GM19468 (cell line): ENCODE results near the gene LANCL2.
"Not testable (repeated sequence)": the region's sequence is repeated elsewhere in the genome, so short reads cannot be mapped to it uniquely, and the experiment has no call there.

Source experiments
- ATAC-seq: cut with Tn5 transposase; IDR thresholded peaks from one replicate; pipeline ENCODE4 v1.9.1; 2021; ENCODE audit warnings: mild to moderate bottlenecking, moderate library complexity, moderate number of reproducible peaks; ENCODE audit not compliant: unreplicated experiment; ENCODE audit errors: extremely low read depth

Gene LANCL2

DNA sequence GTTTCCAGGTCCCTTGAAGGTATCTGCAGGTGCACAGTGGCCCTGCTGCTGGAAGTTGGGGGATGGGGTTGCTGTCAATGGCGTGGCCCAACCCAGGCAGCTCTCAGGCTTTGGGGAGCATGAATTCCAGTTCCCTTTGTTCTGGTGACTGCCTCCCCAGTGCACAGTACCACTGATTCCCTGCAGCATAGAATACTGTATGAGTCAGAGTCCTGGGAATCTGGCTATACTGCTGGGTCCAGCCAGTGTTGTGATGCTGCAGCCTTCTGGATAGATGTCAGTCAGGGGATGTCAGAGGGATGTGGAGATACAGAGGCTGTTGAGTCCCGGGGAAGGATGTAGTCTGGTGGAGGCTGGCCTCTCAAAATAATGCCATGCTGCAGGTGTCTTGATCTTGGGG, 99.3 kb downstream of the LANCL2 start:
- ATAC-seq: no peak

DNA sequence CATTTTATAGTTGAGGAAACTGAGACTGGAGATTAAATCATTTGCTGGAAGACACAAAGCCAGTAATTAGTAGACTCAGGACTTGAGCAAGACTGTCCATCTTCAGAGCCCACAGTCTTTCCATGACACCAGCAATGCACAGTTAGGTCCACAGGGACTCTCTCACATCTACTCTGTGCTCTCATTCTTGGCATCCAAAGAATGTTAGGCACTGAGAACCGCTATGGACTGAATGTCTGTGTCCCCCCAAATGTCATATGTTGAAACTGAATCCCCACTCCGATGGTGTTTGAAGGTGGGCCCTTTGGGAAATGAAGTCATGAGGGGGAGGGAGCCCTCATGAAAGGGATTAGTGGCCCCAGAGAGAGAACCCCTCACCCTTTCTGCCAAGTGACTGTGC, 100.6 kb downstream of the LANCL2 start:
- ATAC-seq: no peak

DNA sequence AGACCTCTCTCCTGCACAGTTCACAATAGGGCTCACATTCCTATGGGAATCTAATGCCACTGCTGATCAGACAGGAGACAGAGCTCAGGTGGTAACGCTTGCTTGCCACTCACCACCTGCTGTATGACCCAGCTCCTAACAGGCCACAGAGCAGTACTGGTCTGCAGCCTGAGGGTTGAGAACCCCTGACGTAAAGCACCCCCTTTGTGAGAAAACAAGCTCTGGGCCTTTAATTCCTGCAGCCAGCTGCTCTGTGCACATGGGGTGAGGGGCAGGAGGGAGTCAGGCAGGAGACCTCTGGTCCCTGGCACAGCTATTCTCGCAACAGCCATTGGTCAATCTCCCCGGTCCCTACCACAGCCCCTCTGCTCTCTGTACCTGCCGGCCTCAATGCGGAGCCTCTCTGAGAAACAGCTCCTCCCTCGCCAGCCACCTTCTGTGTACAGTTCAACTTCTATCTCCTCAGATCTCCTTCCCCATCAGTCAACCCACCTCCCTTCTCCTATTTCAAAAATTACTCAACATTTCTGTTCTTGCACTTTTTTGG, 102.0 kb downstream of the LANCL2 start:
- no peak for ATAC-seq

DNA sequence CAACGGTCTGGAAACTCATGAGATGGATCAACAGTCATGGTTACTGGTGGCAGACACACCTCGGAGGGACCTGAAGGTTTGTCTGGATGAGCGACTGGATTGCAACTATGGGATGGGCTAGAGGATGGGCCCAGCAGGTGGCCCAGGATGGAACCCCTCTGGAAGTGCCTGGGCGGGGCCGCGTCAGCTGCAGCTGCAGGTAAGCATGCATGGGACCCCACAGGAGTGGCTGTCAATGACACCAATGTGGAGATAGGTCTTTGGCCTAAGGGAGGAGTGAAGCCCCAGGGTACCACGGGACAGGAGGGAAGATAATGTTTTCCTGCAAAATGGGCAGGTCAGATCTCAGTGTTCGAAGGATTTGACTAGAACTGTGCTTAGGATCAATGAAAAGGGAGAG, 103.4 kb downstream of the LANCL2 start:
- ATAC-seq: no peak

DNA sequence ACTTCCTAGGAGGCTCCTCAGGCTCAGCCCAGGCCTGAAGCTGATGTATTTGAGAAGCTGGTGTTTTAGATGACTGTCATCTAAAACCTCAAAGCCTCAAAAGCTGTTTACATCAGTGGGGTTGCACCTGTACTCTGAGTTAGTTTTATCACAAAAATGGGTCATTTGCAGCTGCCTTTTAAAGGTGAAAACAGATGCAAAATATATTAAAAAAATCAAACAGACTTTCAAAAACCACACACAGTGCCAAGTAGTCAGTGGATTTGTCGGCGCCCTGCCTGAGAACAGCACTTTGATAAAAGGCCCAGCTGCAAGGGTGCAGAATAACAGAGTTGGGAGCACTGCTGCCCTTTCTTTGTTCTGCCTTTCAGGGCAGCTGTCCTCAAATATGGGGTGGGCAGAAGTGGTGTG, 104.1 kb downstream of the LANCL2 start:
- no peak for ATAC-seq

DNA sequence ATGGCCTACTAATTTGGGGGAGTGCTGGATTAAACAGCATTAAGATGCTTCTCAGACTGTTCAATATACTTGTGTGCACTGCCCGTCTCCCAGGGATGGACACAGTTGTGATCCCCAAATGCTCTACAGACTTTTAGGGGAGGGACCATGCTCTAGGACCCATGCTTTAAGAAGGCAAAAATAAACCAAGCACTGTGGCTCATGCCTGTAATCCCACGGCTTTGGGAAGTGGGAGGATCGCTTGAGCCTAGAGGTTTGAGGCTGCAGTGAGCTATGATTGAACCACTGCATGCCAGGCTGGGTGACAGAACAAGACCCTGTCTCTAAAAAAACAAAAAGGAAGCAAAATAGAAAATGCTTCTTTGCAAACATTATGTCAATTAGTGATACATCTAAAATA, 104.6 kb downstream of the LANCL2 start:
- no peak for ATAC-seq

DNA sequence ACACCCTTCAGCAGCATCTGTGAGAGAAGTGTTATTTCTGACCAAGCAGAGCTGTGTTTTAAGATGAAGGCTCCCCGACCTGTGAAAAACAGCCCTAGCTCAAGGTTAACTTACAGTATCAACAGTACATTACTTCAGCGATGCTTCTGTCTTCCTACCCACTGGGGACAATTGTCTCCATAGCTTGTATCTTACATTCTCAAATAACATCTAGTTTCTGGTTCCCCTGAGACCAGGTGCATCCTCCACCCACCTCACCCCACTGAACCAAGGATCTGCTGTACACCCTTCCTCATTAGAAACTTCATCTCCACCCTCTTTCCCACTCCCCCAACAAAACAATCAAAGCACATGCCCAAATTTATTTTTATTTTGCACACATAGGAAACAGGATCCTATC, 105.1 kb downstream of the LANCL2 start:
- ATAC-seq: no peak

DNA sequence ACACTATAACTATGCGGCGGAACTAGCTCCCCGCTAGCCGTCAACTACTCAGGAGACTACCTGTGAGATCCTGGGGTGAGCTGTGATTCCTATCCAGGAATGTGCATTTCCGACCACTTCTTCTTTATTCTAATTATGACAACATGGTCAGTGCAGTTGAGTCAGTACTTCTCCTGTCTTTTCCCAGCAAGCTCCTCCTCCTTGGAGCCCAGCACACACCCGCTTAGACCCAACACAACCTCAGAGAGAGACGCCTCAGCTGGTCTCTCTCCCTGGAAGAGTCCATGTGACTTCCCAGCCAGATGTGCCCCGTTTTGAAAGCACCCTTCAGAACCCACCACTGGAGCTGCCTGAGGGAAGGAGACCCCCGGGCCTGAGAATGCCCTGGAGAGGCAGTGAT, 106.5 kb downstream of the LANCL2 start:
- not testable (repeated sequence) for ATAC-seq

DNA sequence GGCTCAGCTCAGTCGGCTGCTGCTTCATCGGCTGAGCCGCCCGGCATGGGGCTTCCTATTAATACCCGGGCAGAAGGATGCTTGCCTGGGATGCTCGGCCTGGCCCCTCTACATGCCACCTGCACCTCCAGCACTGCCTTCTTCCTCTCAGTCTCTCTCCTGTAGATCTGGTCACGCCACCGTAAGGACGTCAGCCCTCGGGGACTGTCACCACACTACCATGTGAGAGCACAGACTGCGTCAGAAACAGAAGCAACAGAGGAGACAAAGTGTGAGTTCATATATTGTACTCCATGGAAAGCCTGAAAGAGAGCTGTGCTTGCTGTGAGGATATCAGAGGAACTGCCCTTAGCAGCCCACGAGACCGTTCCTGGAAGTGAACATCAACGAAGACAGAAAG, 107.3 kb downstream of the LANCL2 start:
- ATAC-seq: not testable (repeated sequence)

DNA sequence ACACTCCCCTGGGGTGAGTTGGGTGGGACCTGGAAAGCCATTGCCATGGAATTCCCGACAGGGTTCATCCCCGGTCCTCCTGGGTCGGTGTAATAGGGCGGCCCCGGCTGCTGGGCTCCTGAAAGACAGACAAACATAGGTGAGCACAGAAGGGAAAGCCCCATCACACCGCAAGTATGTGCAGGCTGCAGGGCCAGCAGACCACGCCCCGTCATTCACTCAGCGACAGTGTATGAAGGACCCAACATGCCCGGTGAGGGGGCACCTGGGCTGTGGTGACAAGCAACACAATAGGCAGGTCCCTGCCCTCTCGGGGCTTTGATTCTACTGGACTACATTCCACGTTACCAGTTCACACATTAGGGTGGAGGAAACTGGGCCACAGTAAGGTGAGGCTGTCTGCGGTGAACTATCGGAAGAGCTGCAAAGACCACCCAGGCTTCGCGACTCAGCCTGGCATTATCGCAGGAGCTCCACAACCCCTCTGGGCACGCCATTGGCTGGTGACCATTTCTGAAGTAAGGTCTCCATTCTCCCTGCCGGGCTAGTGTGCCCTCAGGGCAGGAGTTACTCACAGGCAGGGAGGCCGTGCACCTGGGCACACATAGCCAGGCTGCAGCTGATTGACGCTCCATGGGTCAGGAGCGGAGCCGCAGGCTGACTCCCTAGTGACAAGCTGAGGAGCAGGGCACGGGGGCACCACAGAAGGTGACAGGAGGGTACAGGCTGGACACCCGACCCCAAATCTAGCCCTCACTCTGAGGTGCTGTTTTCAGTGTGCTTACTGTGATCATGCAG, 108.0 kb downstream of the LANCL2 start:
- ATAC-seq: no peak

DNA sequence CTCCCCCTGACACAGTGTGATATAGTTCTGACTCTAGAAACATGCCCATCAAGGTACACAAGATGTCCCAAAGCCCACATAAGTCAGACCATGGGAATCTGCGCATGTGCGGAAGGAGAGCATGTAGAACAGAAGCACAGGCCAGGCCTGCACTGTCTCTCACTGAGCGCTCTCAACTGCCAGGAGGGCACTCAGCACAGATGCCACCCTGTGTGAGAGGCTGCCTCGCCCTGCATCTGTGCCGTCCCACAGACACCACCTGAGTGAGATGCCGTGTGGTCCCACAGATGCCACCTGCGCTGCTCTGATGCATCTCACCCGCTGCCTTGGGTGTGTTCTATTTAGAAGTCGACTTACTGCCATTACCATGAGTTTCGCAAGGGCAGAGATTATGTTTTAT, 108.8 kb downstream of the LANCL2 start:
- ATAC-seq: no peak

DNA sequence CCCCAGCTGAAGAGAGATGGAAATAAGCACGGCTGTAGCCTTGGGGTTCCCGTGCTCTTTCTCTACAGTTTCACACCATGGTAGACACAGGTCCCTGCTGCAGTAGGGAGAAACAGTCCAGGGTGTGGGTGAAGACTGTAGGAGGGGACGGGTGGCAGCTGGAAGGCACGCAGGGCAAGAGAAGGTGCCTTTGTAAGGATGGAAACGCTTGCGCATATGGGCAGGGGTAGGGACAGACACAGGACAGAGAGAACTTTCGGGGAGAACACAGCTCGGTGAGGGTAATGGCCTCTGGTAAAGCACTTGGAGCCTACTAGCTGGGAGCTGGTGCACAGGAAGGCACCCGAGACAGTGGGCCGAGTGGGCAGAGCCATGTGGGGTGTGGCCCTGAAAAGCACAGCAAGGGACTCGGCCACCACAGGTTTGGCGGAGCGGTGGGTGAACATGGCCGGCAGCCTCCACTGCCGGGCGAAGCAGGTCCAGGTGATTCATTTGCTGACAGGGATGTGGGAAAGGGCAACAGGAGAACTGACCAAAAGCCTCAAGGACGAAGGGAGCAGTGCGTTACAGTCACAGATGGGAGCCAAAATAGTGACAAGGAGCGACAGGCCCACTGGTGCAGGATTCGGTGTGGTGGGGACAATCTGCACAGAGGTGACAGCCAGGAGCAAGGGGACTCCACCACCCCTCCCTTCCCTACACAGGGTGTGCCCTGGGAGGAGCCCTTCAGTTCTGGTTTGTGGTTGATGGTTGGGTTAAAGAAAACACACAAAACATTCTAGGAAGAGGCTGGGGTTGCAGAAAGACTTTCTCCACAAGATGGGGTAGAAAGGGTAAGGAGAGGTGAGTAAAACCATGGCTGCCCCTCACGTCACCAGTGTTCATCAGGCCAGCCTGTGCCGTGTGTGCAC, 110.1 kb downstream of the LANCL2 start:
- no peak for ATAC-seq

DNA sequence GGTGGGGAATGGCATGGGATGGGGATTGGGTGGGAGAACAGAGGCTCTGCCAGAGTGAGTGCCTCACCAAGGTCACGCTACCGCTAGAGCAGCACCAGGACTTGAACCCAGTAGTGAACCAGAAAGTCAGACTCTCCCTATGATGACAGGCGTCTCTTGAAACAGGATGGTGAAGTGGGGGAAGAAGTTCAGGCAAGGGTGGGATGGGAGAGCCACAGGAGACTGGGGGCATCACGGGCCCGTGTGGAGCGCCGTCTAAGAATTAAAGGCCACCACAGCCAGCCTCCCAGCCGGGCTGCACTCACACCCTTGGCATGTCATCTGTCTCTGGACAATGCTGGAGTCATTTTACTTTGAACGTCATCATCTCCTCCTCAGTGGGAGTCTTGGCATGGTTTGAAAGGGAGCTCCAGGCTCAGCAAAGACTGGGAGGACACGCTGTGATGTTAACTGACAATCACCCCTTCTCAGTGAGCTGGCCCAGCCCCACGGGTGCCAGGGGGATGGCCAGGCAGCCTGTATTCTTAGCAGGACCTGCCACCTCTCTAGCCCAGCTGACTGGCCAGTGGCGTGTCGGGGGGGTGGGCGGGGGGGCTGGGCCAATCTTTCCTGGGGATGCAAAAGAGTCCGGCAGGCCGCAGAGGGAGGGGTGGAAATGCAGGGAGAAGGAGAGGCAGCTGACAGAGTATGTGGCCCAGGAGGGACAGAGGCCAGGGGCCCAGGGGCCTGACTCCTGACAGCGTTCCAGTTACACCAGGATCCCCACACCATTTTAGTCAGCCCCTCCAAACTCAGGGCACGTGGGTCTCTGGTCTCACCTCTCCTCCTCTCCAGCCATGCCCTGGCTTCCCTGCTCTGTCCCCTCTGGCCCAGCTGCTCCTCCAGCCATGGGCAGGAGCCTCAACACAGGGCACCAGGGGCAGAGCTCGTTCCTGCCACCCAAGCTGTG, 111.0 kb downstream of the LANCL2 start:
- no peak for ATAC-seq

DNA sequence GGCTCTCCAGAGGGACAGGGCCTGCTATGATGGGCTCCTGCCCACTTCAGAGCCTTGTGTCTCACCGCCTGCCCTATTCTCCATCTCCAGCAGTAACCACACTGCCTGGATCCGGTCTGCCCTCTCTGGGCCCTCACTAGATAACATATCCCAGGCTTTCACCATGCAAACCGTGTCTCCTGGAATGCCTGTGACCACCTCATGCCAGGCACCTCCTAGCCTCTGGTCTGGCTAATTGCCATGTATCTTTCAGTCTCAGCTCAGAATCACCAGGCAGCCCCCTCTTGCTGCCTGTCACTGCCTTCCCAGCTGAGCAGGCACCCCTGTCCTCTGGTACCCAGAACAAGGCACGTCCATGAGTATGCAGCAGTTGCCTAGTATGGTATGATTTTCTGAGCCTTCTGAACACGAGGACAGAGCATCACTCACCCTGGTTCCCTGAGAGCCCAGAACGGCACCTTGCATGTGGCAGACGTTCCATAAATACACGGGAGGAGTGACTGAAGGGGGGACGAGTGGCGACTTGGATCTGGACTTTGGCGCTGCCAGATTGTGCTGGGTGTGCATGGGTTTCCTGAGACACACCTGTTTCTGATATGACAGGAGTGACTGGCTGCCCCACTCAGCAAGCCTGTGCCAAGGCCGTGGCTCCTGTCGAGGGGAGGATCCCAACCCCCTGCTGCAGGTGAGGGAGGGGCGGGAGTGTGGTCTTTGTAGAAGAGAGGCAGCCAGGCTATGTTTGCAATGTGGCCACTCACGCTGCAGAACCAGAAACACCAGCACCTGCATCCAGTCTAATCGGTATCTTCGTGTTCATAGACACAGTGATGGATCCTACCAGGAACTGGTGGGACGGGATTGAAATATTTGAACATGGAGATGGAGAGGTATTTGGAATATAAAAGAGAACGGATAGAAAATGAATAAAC, 112.0 kb downstream of the LANCL2 start:
- ATAC-seq: no peak

DNA sequence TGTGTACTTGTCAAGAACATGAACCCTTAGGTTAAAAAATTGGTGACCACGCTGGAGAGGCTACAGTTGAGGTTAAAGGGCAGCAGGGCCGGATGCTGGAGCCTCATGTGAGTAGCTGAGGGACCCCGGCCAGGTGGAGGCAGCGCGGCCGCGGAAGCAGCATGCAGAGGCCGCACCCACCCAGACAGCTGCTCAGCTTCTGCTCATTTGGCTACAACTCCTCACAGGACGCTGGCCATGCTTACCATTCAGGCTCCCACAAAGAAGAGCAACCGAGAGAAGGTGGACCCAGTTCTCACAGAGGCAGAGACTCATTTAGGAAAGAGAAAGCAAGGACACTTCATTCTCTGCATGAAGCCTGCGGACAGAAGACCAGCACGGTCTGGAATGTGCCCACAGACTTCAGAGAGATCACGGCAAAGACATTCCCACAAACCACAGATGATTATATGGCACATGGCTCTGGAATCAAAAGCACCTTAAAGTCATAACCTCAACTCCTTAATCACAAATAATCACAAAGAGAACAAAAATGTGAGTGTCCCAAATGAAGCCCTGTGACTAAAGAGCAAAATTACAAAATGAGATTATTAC, 112.7 kb downstream of the LANCL2 start:
- ATAC-seq: no peak

DNA sequence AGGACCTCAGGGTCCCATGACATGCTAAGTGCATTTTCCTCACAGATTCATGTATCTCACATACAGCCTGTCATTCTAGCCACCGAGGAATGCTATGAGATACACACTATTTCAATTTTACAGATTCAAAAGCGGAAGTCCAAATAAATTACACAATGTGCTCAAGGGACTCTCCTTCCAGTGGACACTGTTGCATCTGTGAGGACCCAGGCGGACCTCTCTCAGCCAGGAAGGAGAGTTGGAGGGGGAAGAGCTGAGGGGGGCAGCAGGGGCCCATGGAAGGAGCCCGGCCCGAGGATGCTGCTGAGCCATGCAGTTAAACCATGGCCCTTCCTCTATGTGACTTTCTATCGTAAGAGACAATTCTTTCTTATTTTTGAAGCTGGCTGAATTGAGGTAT, 113.6 kb downstream of the LANCL2 start:
- no peak for ATAC-seq

DNA sequence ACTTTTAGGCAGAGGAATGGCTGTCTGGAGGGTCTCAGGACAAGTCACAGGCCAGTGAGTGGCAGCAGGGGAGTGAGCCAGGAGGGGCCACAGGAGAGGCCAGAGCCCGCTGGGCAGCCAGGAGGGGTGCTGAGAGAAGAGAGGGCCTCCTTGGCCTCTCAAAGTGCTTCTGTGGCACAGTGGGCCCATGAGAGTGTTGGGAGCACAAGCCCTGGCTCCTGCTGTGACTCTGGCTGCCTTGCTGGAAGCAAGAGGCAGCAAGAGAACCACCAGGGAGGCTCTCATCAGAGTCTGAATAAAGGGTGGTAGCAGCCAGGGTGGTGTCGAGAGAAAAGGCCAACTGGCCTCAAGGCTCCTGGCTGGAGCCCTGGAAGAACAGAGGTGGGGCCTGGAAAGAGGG, 116.0 kb downstream of the LANCL2 start:
- ATAC-seq: no peak

DNA sequence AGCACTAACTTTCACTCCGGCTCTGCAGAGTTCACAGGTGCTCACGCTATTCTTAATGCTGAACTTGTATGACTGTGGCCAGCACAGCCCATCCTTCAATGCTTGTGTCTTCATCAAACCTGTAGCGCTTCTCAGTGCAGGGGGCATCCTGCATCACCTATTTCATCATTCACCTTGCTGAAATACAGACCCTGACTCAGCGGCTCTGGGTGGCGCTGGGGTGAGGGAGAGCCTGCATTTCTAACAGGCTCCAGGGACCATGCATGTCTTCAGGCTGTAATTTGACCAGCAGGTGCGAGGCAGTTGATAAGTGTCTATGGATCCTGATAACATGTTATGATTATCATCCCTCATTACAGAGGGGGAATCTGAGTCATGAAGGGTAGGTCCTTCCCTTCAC, 117.9 kb downstream of the LANCL2 start:
- ATAC-seq: no peak
